Measurements from ENCODE around the gene BAHCC1. TPM values are rescaled to one million over a fixed set of nuclear protein-coding genes. Genes with fewer than 3 reads are reported as not detected.

BAHCC1 gene
- total and polyA plus RNA-seq, 9 of the 15 experiments (the other 6 are each of a cell fraction or from before 2014, with no cell fraction given), result 0.14 to 26.9 (median 5.0) TPM

DNA sequence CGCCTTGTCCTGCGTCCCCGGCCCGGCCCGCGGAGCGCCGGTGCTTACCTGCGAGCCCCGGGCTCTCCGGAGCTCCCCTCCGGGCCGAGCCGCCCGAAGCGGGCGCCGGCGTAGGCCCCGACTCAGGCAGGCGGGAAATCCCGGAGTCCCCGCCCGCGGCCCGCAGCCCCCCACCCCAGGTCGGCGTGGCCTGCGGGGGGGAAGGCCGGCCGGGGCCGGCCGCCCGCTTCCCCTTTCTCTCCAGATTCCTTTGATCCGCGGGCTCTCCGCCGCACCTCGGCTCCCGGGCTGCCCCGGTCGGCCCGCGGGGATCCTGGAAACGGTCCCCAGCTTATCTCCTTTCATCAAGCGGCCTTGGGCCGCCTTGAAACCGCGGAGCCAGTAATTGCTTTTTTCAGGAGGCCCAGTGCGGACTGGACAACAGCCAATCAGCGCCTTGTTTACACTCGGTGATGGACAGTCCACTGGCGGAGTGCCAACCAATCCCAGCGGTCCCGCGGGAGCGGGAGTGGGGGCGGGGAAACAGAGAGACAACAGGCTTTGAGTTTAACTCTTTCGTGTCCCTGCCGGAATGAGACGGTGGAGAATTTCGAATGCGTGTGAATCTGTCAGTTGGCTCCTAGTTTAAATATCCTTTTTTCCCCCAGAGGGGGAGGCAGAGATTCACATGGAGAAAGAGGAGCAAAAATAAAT, 1.4 kb upstream of the BAHCC1 start (continued):
- TF ChIP-seq NR2C1 (IDR thresholded peaks at IDR 0.05) (no peak), NR2C1 (tag; IDR thresholded peaks at IDR 0.05) (peak; percentile 46; the same call in 1 of the 2 replicates), DMBX1 (CRISPR knock-in tag; IDR thresholded peaks at IDR 0.05; ENCODE audit: borderline replicate concordance) (peak; percentile 50; the same call in 1 of the 2 replicates), TCF7 (IDR thresholded peaks at IDR 0.05; ENCODE audit: borderline replicate concordance) (peak; percentile 95), MEF2D (tag; conservative IDR thresholded peaks at IDR 0.05; ENCODE audit: low read depth) (0 out of 2 replicates have a peak, but pooled peaks have one; percentile 45), EZH2 (IDR thresholded peaks at IDR 0.05; ENCODE audit: borderline replicate concordance, low read depth, low read length) (no peak), RCOR1 (IDR thresholded peaks at IDR 0.05; ENCODE audit: borderline replicate concordance in 1 of 2, low read depth in 2 of 2, low read length in 2 of 2) (peak; percentile 48 to 94; a peak in 3 of 4 replicates), RFX1 (IDR thresholded peaks at IDR 0.05) (no peak), GATAD2A (IDR thresholded peaks at IDR 0.05) (peak; percentile 83; the same call in 1 of the 2 replicates), RBM22 (IDR thresholded peaks at IDR 0.05; ENCODE audit: low read depth, low read length, poor library complexity, severe bottlenecking) (peak; percentile 42), FOXK2 (conservative IDR thresholded peaks at IDR 0.05 in 1 of 2, IDR thresholded peaks at IDR 0.05 in 1 of 2; ENCODE audit: low read depth in 2 of 2) (peak; percentile 99 to 100), ATF7 (IDR thresholded peaks at IDR 0.05) (peak; percentile 89), BCOR (IDR thresholded peaks at IDR 0.05) (peak; percentile 90), LCOR (CRISPR knock-in tag; IDR thresholded peaks at IDR 0.05) (peak; percentile 75), NUFIP1 (IDR thresholded peaks at IDR 0.05; ENCODE audit: partially characterized antibody) (peak; percentile 34), XRCC4 (IDR thresholded peaks at IDR 0.05; ENCODE audit: extremely low read depth, insufficient read depth, insufficient read length) (no peak), FOXJ2 (tag; IDR thresholded peaks at IDR 0.05) (peak; percentile 99), MEF2A (IDR thresholded peaks at IDR 0.05; ENCODE audit: control insufficient read depth, low read depth, low read length) (0 out of 2 replicates have a peak, but pooled peaks have one; percentile 13), TRIM24 (IDR thresholded peaks at IDR 0.05) (peak; percentile 48 to 62; a peak in 3 of 4 replicates), ZNF143 (CRISPR knock-in tag; IDR thresholded peaks at IDR 0.05) (no peak), RAD21 (CRISPR knock-in tag; conservative IDR thresholded peaks at IDR 0.05 in 1 of 2, IDR thresholded peaks at IDR 0.05 in 1 of 2) (peak; percentile 18 to 38; a peak in 3 of 4 replicates), PHF21A (IDR thresholded peaks at IDR 0.05; ENCODE audit: borderline replicate concordance, low read depth) (peak; percentile 100)
- TF ChIP-seq, protein P1, sequence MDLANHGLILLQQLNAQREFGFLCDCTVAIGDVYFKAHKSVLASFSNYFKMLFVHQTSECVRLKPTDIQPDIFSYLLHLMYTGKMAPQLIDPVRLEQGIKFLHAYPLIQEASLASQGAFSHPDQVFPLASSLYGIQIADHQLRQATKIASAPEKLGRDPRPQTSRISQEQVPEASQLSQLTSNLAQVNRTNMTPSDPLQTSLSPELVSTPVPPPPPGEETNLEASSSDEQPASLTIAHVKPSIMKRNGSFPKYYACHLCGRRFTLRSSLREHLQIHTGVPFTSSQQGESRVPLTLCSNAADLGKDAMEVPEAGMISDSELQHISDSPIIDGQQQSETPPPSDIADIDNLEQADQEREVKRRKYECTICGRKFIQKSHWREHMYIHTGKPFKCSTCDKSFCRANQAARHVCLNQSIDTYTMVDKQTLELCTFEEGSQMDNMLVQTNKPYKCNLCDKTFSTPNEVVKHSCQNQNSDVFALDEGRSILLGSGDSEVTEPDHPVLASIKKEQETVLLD (IDR thresholded peaks at IDR 0.05), result peak; percentile 66; the same call in 1 of the 2 replicates
- TF ChIP-seq, protein P2, sequence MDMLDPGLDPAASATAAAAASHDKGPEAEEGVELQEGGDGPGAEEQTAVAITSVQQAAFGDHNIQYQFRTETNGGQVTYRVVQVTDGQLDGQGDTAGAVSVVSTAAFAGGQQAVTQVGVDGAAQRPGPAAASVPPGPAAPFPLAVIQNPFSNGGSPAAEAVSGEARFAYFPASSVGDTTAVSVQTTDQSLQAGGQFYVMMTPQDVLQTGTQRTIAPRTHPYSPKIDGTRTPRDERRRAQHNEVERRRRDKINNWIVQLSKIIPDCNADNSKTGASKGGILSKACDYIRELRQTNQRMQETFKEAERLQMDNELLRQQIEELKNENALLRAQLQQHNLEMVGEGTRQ (CRISPR knock-in tag; IDR thresholded peaks at IDR 0.05), result no peak
- TF ChIP-seq, protein P3, sequence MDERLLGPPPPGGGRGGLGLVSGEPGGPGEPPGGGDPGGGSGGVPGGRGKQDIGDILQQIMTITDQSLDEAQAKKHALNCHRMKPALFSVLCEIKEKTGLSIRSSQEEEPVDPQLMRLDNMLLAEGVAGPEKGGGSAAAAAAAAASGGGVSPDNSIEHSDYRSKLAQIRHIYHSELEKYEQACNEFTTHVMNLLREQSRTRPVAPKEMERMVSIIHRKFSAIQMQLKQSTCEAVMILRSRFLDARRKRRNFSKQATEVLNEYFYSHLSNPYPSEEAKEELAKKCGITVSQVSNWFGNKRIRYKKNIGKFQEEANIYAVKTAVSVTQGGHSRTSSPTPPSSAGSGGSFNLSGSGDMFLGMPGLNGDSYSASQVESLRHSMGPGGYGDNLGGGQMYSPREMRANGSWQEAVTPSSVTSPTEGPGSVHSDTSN (CRISPR knock-in tag; IDR thresholded peaks at IDR 0.05; ENCODE audit: low read depth), result peak; percentile 96
- TF ChIP-seq, protein P3 (tag; conservative IDR thresholded peaks at IDR 0.05; ENCODE audit: low read depth), result peak; percentile 100
